CD14-positive monocyte (primary cell): Measurements from ENCODE around the gene TBC1D22A. TPM values are rescaled to one million over a fixed set of nuclear protein-coding genes. Genes with fewer than 3 reads are reported as not detected.

Source experiments
- DNase-seq, 3 donors: peaks; one replicate each; pipeline ENCODE4 v3.0.0-alpha.2; 2011 to 2022
- H2AFZ ChIP-seq: 2 replicates; pipeline ENCODE4 v1.6.0; 2012; ENCODE audit warnings: mild to moderate bottlenecking, low read depth, low read length, inconsistent platforms; ENCODE audit not compliant: insufficient read depth, poor library complexity, severe bottlenecking
- H3K27ac ChIP-seq, 2 donors: 1 replicate in 1 of 2; 2 replicates in 1 of 2; pipeline ENCODE4 v1.5.1; 2012 to 2013; ENCODE audit warnings: low read length in 2 of 2, control low read depth in 1 of 2, inconsistent platforms in 1 of 2, low read depth in 1 of 2, mild to moderate bottlenecking in 1 of 2
- H3K27me3 ChIP-seq, 2 donors: one replicate each; pipeline versions ENCODE4 v1.6.0 to v1.6.1; 2011 to 2013; ENCODE audit warnings: low read length in 2 of 2; ENCODE audit not compliant: control insufficient read depth in 2 of 2, insufficient read depth in 2 of 2
- H3K36me3 ChIP-seq, 2 donors: replicated peaks in 1 of 2; 1 replicate in 1 of 2; 2 replicates in 1 of 2; pipeline versions ENCODE4 v1.5.1 to v1.6.1; 2012 to 2013; ENCODE audit warnings: low read length in 2 of 2, control low read depth in 1 of 2, inconsistent platforms in 1 of 2, mild to moderate bottlenecking in 1 of 2; ENCODE audit not compliant: insufficient read depth in 2 of 2, control insufficient read depth in 1 of 2
- H3K4me1 ChIP-seq, 2 donors: 1 replicate in 1 of 2; 2 replicates in 1 of 2; pipeline versions ENCODE4 v1.5.1 to v1.6.1; 2012 to 2013; ENCODE audit warnings: low read length in 2 of 2, control low read depth in 1 of 2, inconsistent platforms in 1 of 2, mild to moderate bottlenecking in 1 of 2, moderate library complexity in 1 of 2; ENCODE audit not compliant: insufficient read depth in 2 of 2, control insufficient read depth in 1 of 2
- H3K4me2 ChIP-seq: replicated peaks from 2 replicates; pipeline ENCODE3; 2012; ENCODE audit warnings: low read length, moderate library complexity, mild to moderate bottlenecking; ENCODE audit not compliant: poor library complexity, severe bottlenecking; ENCODE audit errors: extremely low read depth
- H3K4me3 ChIP-seq, 3 experiments: fragments of 200-600 bp in 1 of 3; sonication (generic) in 1 of 3; replicated peaks in 1 of 3; 1 replicate in 2 of 3; 2 replicates in 1 of 3; pipeline ENCODE4 v1.5.1; 2011 to 2013; ENCODE audit warnings: low read length in 3 of 3, mild to moderate bottlenecking in 3 of 3, control low read depth in 2 of 3, low read depth in 2 of 3, inconsistent platforms in 1 of 3, moderate library complexity in 1 of 3
- H3K79me2 ChIP-seq: 2 replicates; pipeline ENCODE4 v1.6.0; 2012; ENCODE audit warnings: mild to moderate bottlenecking, control low read depth, inconsistent platforms, low read length, moderate library complexity; ENCODE audit not compliant: insufficient read depth
- H3K9ac ChIP-seq: 2 replicates; pipeline ENCODE4 v1.6.0; 2017; ENCODE audit warnings: low read length, mild to moderate bottlenecking; ENCODE audit not compliant: insufficient read depth, poor library complexity, severe bottlenecking
- H3K9me3 ChIP-seq, 2 donors: replicated peaks in 1 of 2; 1 replicate in 1 of 2; 2 replicates in 1 of 2; pipeline versions ENCODE4 v1.5.1 to v1.6.1; 2012 to 2013; ENCODE audit warnings: low read length in 2 of 2, control low read depth in 1 of 2; ENCODE audit not compliant: control insufficient read depth in 1 of 2, insufficient read depth in 1 of 2
- H4K20me1 ChIP-seq: 2 replicates; pipeline ENCODE4 v1.6.0; 2012; ENCODE audit warnings: mild to moderate bottlenecking, low read length, control low read depth, moderate library complexity; ENCODE audit not compliant: insufficient read depth
- H3K27ac Mint-ChIP-seq, 7 donors: one replicate each; pipeline ENCODE4 v1.8.0; 2020; ENCODE audit warnings: mild to moderate bottlenecking in 7 of 7, mixed read lengths in 7 of 7, moderate library complexity in 6 of 7, inconsistent platforms in 2 of 7
- H3K27me3 Mint-ChIP-seq, 3 donors: one replicate each; pipeline ENCODE4 v1.8.0; 2021 to 2022; ENCODE audit warnings: low read depth in 3 of 3, mild to moderate bottlenecking in 3 of 3, mixed read lengths in 3 of 3, moderate library complexity in 3 of 3, inconsistent platforms in 1 of 3
- H3K36me3 Mint-ChIP-seq, 2 donors: one replicate each; pipeline ENCODE4 v1.8.0; 2020; ENCODE audit warnings: mixed read lengths in 2 of 2, inconsistent platforms in 1 of 2, mild to moderate bottlenecking in 1 of 2
- H3K4me1 Mint-ChIP-seq: one replicate; pipeline ENCODE4 v1.8.0; 2020; ENCODE audit warnings: mild to moderate bottlenecking, mixed read lengths
- H3K4me3 Mint-ChIP-seq, 2 donors: one replicate each; pipeline ENCODE4 v1.8.0; 2020; ENCODE audit warnings: mild to moderate bottlenecking in 2 of 2, mixed read lengths in 2 of 2, moderate library complexity in 1 of 2
- H3K9me3 Mint-ChIP-seq, 7 donors: one replicate each; pipeline ENCODE4 v1.8.0; 2020 to 2022; ENCODE audit warnings: mixed read lengths in 7 of 7, mild to moderate bottlenecking in 6 of 7, moderate library complexity in 6 of 7, inconsistent platforms in 2 of 7
- CTCF ChIP-seq: fragments of 200-600 bp; IDR thresholded peaks from one replicate; pipeline ENCODE4 v1.8.0; 2022; ENCODE audit warnings: antibody characterized with exemption, mild to moderate bottlenecking
- WGBS: methylation state at CpG from one replicate; pipeline ENCODE4 v1.1.5; 2013; ENCODE audit warnings: missing lambda C conversion rate; ENCODE audit not compliant: insufficient coverage; 5-methylcytosine and 5-hydroxymethylcytosine counted together
- intact Hi-C, 2 donors: fragments of 100-400 bp; cut with micrococcal nuclease; formaldehyde crosslinking; loops; one replicate each; pipeline versions ENCODE4 v1.15.0 to v1.15.1; 2023
- polyA plus RNA-seq, 3 donors: library from polyadenylated mRNA; depleted of rRNA in 1 of 3; unstranded in 2 of 3; stranded (reverse) in 1 of 3; fragments of 300-500 nt in 2 of 3; fragments of >200 nt in 1 of 3; fragmentation: Illumina TruSeq in 2 of 3; gene quantifications; 1 replicate in 2 of 3; 2 replicates in 1 of 3; pipeline ENCODE4 v1.2.3, GENCODE V29; 2012 to 2021

The TBC1D22A gene
- polyA plus RNA-seq, 3 donors = 25.9 to 36.2 (median 29.5) TPM

DNA sequence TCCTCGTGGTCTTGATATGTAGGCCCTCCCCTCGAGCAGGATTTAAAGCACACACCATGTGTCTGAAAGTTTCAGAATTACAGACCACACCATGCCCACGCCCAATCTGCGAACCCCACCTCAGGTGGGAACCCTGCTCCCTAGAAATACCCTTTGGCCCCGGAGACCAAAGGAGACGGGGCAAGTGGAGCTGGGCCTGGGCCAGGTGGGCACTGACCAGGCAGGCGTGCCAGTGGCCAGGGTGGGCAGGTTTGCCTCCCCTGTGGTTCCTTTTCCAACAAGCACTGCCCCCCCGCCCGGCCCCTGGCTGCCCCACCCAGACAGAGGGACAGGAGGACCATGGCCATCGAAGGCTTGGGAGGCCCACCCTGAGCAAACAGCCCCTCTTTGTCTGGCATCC lies 400.4 kb downstream of the TBC1D22A start:
- intact Hi-C loops = no loop called here
- peaks cover 5 to 31% of the 10 kb centered on the region in 2 donors for H3K36me3 ChIP-seq
- Mint-ChIP-seq H3K27ac (no peak overlapping the region), H3K9me3 (peaks cover 0 to 2% (median 0%) of the 10 kb centered on the region in 7 donors), H3K4me3 (no peak overlapping the region), H3K36me3 (peaks cover 17 to 34% of the 10 kb centered on the region in 2 donors), H3K4me1 (no peaks in the 10 kb centered on the region), H3K27me3 (peaks cover 0 to 2% (median 0%) of the 10 kb centered on the region in 3 donors)
- H3K4me3 ChIP-seq = no peak overlapping the region
- no peak overlapping the region for H3K27ac ChIP-seq
- H3K9me3 ChIP-seq = peaks cover 0 to 7% of the 10 kb centered on the region in 2 donors
- TF ChIP-seq CTCF = no peak
- DNase-seq = no peak
- H2AFZ ChIP-seq = no peak overlapping the region
- WGBS = 78% methylated on average over 10 of the region's 10 CpGs
- H3K4me1 ChIP-seq = no peaks in the 10 kb centered on the region
- no peak overlapping the region for H3K9ac ChIP-seq
- H3K4me2 ChIP-seq = no peak overlapping the region
- no peaks in the 10 kb centered on the region for H3K79me2 ChIP-seq
- peaks cover 14% of the 10 kb centered on the region for H4K20me1 ChIP-seq
- no peaks in the 10 kb centered on the region for H3K27me3 ChIP-seq

- H3K4me3 ChIP-seq = no peak overlapping the region
- intact Hi-C loops = no loop called here
- 97% methylated on average over 10 of the region's 10 CpGs for whole genome bisulfite sequencing
Observed at GRCh38 chr22:47163481-47163855, 401.0 kb downstream of the TBC1D22A start.

More at GRCh38 chr22:47163481-47163855, 401.0 kb downstream of the TBC1D22A start:
- peaks cover 0 to 7% of the 10 kb centered on the region in 2 donors for H3K9me3 ChIP-seq
- peaks cover 4 to 30% of the 10 kb centered on the region in 2 donors for H3K36me3 ChIP-seq
- H3K9ac ChIP-seq = no peak overlapping the region
- Mint-ChIP-seq H3K4me3 (no peak overlapping the region), H3K9me3 (peaks cover 0 to 2% (median 0%) of the 10 kb centered on the region in 7 donors), H3K27me3 (peaks cover 0 to 2% (median 0%) of the 10 kb centered on the region in 3 donors), H3K27ac (no peak overlapping the region), H3K4me1 (no peaks in the 10 kb centered on the region), H3K36me3 (peaks cover 17 to 34% of the 10 kb centered on the region in 2 donors)
- no peaks in the 10 kb centered on the region for H3K4me1 ChIP-seq
- no peak overlapping the region for H3K27ac ChIP-seq
- peaks cover 14% of the 10 kb centered on the region for H4K20me1 ChIP-seq
- no peaks in the 10 kb centered on the region for H3K27me3 ChIP-seq
- H3K4me2 ChIP-seq = no peak overlapping the region
- H3K79me2 ChIP-seq = no peaks in the 10 kb centered on the region
- no peak for DNase-seq
- no peak for TF ChIP-seq CTCF
- H2AFZ ChIP-seq = no peak overlapping the region
